Endodermal cell (in vitro differentiated cells): Measurements from ENCODE around the gene ZNF284. TPM values are rescaled to one million over a fixed set of nuclear protein-coding genes. Genes with fewer than 3 reads are reported as not detected.
A peak's percentile ranks its signal among the peaks of the same experiment; 100 is the strongest.

Experiments
- DNase-seq: peaks from one replicate; pipeline ENCODE4 v3.0.0-alpha.2; 2017
- H3K27ac ChIP-seq: 2 replicates; pipeline ENCODE4 v1.5.1; 2013; ENCODE audit warnings: mild to moderate bottlenecking, low read depth, low read length, moderate library complexity
- H3K27me3 ChIP-seq: 2 replicates; pipeline ENCODE4 v1.6.1; 2013; ENCODE audit warnings: mild to moderate bottlenecking, low read length, moderate library complexity; ENCODE audit not compliant: insufficient read depth, control insufficient read depth, poor library complexity, severe bottlenecking
- H3K36me3 ChIP-seq: 2 replicates; pipeline ENCODE4 v1.7.0; 2013; ENCODE audit warnings: mild to moderate bottlenecking, low read length, moderate library complexity; ENCODE audit not compliant: control insufficient read depth, insufficient read depth
- H3K4me1 ChIP-seq: one replicate; pipeline ENCODE4 v1.7.0; 2013; ENCODE audit warnings: low read length; ENCODE audit not compliant: control insufficient read depth, insufficient read depth
- H3K4me3 ChIP-seq: 2 replicates; pipeline ENCODE4 v1.5.1; 2013; ENCODE audit warnings: mild to moderate bottlenecking, low read length, moderate library complexity
- H3K9ac ChIP-seq: 2 replicates; pipeline ENCODE4 v1.6.1; 2013; ENCODE audit warnings: mild to moderate bottlenecking, low read length, moderate library complexity; ENCODE audit not compliant: poor library complexity, severe bottlenecking; ENCODE audit errors: extremely low read depth
- H3K9me3 ChIP-seq: 2 replicates; pipeline ENCODE4 v1.6.1; 2013; ENCODE audit warnings: mild to moderate bottlenecking, low read length, moderate library complexity; ENCODE audit not compliant: control insufficient read depth
- H3K27ac Mint-ChIP-seq: 2 replicates; pipeline ENCODE4 v1.8.0; 2020; ENCODE audit warnings: mixed read lengths
- H3K27me3 Mint-ChIP-seq: 2 replicates; pipeline ENCODE4 v1.8.0; 2021; ENCODE audit warnings: mild to moderate bottlenecking, mixed read lengths; ENCODE audit not compliant: insufficient read depth
- H3K36me3 Mint-ChIP-seq: 2 replicates; pipeline ENCODE4 v1.8.0; 2020; ENCODE audit warnings: low read depth, mixed read lengths
- H3K4me1 Mint-ChIP-seq: 2 replicates; pipeline ENCODE4 v1.8.0; 2020; ENCODE audit warnings: mixed read lengths
- H3K4me3 Mint-ChIP-seq: 2 replicates; pipeline ENCODE4 v1.8.0; 2020; ENCODE audit warnings: mild to moderate bottlenecking, moderate library complexity, mixed read lengths
- H3K9me3 Mint-ChIP-seq: 2 replicates; pipeline ENCODE4 v1.8.0; 2020; ENCODE audit warnings: mild to moderate bottlenecking, mixed read lengths
- CTCF ChIP-seq: fragments of 200-600 bp; sonication (generic); conservative IDR thresholded peaks from 2 replicates; pipeline ENCODE4 v1.5.0; 2021; ENCODE audit warnings: antibody characterized with exemption, mild to moderate bottlenecking
- WGBS, 2 experiments: methylation state at CpG; one replicate each; pipeline versions ENCODE4 v1.1.5 to v1.1.7; 2013; ENCODE audit warnings: missing lambda C conversion rate in 2 of 2, mixed read lengths in 1 of 2; ENCODE audit not compliant: insufficient coverage in 1 of 2, insufficient read length in 1 of 2; 5-methylcytosine and 5-hydroxymethylcytosine counted together
- total RNA-seq, 2 donors: library from RNA; stranded (reverse); fragmentation: NEBNext Ultra II Directional in 1 of 2; extraction: Animal tissue kit (Norgen Biotek cat#: 25700) in 1 of 2; gene quantifications; 2 replicates in 1 of 2; 3 replicates in 1 of 2; pipeline ENCODE4 v1.2.1, GENCODE V29; 2021

Gene ZNF284
- total RNA-seq, 2 donors from 2014 or later: 1.9 to 2.2 TPM

GRCh38 chr19:44050740-44051649 is 21.0 kb upstream of the ZNF284 start:
- Histone ChIP-seq H3K27ac (no peak overlapping the region), H3K27me3 (peaks cover 24% of the 10 kb centered on the region)
- peak overlapping the region; percentile 99 for H3K4me3 Mint-ChIP-seq

GRCh38 chr19:44051650-44052402 is 20.1 kb upstream of the ZNF284 start, which contains the start of gene ZNF223:
Gene ZNF223, plus strand, starts transcription at chr19:44052036. Its CDS starts 3,141 bp downstream, at chr19:44055177.
- H3K36me3 Mint-ChIP-seq: peaks cover 24% of the 10 kb centered on the region
- H3K4me3 Mint-ChIP-seq: peak within 1 kb of the TSS; percentile 99
- WGBS, 2 experiments: 4 to 6% methylated on average over 25 to 38 of the region's 38 CpGs
- Histone ChIP-seq H3K27me3 (peaks cover 20% of the 10 kb centered on the region), H3K27ac (no peak within 1 kb of the TSS), H3K36me3 (peaks cover 10% of the 10 kb centered on the region), H3K4me1 (no peaks in the 10 kb centered on the region), H3K4me3 (peak within 1 kb of the TSS; percentile 95), H3K9ac (peak within 1 kb of the TSS; percentile 80), H3K9me3 (no peaks in the 10 kb centered on the region)
- H3K9me3 Mint-ChIP-seq: peaks cover 7% of the 10 kb centered on the region
- no peak for TF ChIP-seq CTCF
- peaks cover 23% of the 10 kb centered on the region for H3K27me3 Mint-ChIP-seq
- H3K4me1 Mint-ChIP-seq: peaks cover 12% of the 10 kb centered on the region
- peak within 1 kb of the TSS; percentile 99 for H3K27ac Mint-ChIP-seq
- peak; percentile 98 for DNase-seq

More at GRCh38 chr19:44050740-44051649, 21.0 kb upstream of the ZNF284 start:
- peaks cover 6% of the 10 kb centered on the region for H3K36me3 ChIP-seq
- 90% methylated on average over 20 to 21 of the region's 21 CpGs for WGBS, 2 experiments
- Mint-ChIP-seq H3K4me1 (peaks cover 12% of the 10 kb centered on the region), H3K36me3 (peaks cover 20% of the 10 kb centered on the region), H3K9me3 (peaks cover 6% of the 10 kb centered on the region), H3K27ac (peak overlapping the region; percentile 69), H3K27me3 (peaks cover 23% of the 10 kb centered on the region)
- H3K4me1 ChIP-seq: no peaks in the 10 kb centered on the region
- DNase-seq: no peak
- peak overlapping the region; percentile 95 for H3K4me3 ChIP-seq
- H3K9ac ChIP-seq: no peak overlapping the region
- H3K9me3 ChIP-seq: no peaks in the 10 kb centered on the region
- no peak for TF ChIP-seq CTCF

GRCh38 chr19:44055870-44056269 is 16.1 kb upstream of the ZNF284 start:
- Mint-ChIP-seq H3K27me3 (no peaks in the 10 kb centered on the region), H3K27ac (no peak overlapping the region), H3K9me3 (peaks cover 9% of the 10 kb centered on the region), H3K4me1 (peaks cover 12% of the 10 kb centered on the region), H3K36me3 (peaks cover 61% of the 10 kb centered on the region), H3K4me3 (no peak overlapping the region)
- H3K4me3 ChIP-seq: no peak overlapping the region
- no peaks in the 10 kb centered on the region for H3K4me1 ChIP-seq
- 89 to 98% methylated on average over 5 of the region's 5 CpGs for WGBS, 2 experiments
- H3K27ac ChIP-seq: no peak overlapping the region
- peak; percentile 30 for TF ChIP-seq CTCF
- DNase-seq: peak; percentile 55
- no peaks in the 10 kb centered on the region for H3K27me3 ChIP-seq
- H3K9me3 ChIP-seq: no peaks in the 10 kb centered on the region
- no peak overlapping the region for H3K9ac ChIP-seq
- H3K36me3 ChIP-seq: peaks cover 43% of the 10 kb centered on the region
